HCT116 (cell line): ENCODE results near the gene ARHGAP8. TPM values are rescaled to one million over a fixed set of nuclear protein-coding genes. Genes with fewer than 3 reads are reported as not detected.

Source experiments
- ATAC-seq: fragments of 200-7000 bp; cut with Tn5 transposase; 2 replicates; pipeline ENCODE4 v1.9.1; 2020; ENCODE audit warnings: mild to moderate bottlenecking, moderate library complexity
- BruUV-seq: library from RNA; stranded (reverse); fragments of 400-500 nt; replicated peaks from 2 replicates; lab custom pipeline; 2021; lab: Mats Ljungman, UMichigan
- CTCF ChIA-PET: fragments of 300-600 bp; sonication (Branson Sonifier 250); formaldehyde crosslinking; loops from one replicate; lab custom pipeline; 2021; ENCODE audit warnings: antibody characterized with exemption; lab: Charles Lee
- POLR2A ChIA-PET: fragments of 300-600, 350-600 bp; sonication (Branson Sonifier 250); formaldehyde crosslinking; loops from one replicate; lab custom pipeline; 2021; ENCODE audit warnings: antibody characterized with exemption; lab: Charles Lee
- RAD21 ChIA-PET, 2 experiments: fragments of 300-600 bp; sonication (Branson Sonifier 250); formaldehyde crosslinking; loops; one replicate each; lab custom pipeline; 2023; ENCODE audit warnings: low total read pairs in 2 of 2; ENCODE audit not compliant: uncharacterized antibody in 2 of 2, unreplicated experiment in 2 of 2, low non-redundant PET in 1 of 2; lab: Charles Lee
- DNase-seq: peaks from one replicate; pipeline ENCODE4 v3.0.0-alpha.2; 2010; ENCODE audit warnings: low read depth, low spot score
- H2AFZ ChIP-seq: fragments of 200-600 bp; shearing (Covaris generic), sonication (generic); 2 replicates; pipeline ENCODE4 v1.6.1; 2017; ENCODE audit warnings: low read depth, mixed run types, mixed read lengths, antibody characterized with exemption, low read length; ENCODE audit not compliant: poor library complexity, severe bottlenecking
- H3K27ac ChIP-seq: 2 replicates; pipeline ENCODE4 v1.5.1; 2012; ENCODE audit warnings: low read depth, low read length
- H3K27me3 ChIP-seq: fragments of 200-600 bp; sonication (generic); 2 replicates; pipeline ENCODE4 v1.6.1; 2016; ENCODE audit warnings: mixed run types, low read length, mixed read lengths; ENCODE audit not compliant: insufficient read depth
- H3K36me3 ChIP-seq, 2 experiments: fragments of 200-500 bp in 1 of 2; fragments of 200-600 bp in 1 of 2; sonication (Bioruptor generic) in 1 of 2; sonication (generic) in 1 of 2; 2 replicates each; pipeline versions ENCODE4 v1.5.1 to v1.6.1; 2014 to 2016; ENCODE audit warnings: low read length in 2 of 2, inconsistent platforms in 1 of 2, mixed read lengths in 1 of 2, mixed run types in 1 of 2; ENCODE audit not compliant: insufficient read depth in 2 of 2, control insufficient read depth in 1 of 2
- H3K4me1 ChIP-seq, 2 experiments: fragments of 200-600 bp in 1 of 2; sonication (generic) in 1 of 2; 2 replicates each; pipeline versions ENCODE4 v1.5.1 to v1.6.1; 2012 to 2017; ENCODE audit warnings: low read length in 2 of 2, inconsistent platforms in 1 of 2, mild to moderate bottlenecking in 1 of 2, mixed read lengths in 1 of 2, mixed run types in 1 of 2, moderate library complexity in 1 of 2; ENCODE audit not compliant: insufficient read depth in 2 of 2, control insufficient read depth in 1 of 2
- H3K4me2 ChIP-seq: fragments of 200-600 bp; sonication (generic); 2 replicates; pipeline ENCODE4 v1.6.1; 2017; ENCODE audit warnings: mixed run types, low read length, mixed read lengths
- H3K4me3 ChIP-seq, 2 experiments: fragments of 200-600 bp in 1 of 2; sonication (generic) in 1 of 2; replicated peaks in 1 of 2; 2 replicates each; pipeline ENCODE4 v1.5.1; 2011 to 2016; ENCODE audit warnings: low read length in 2 of 2, control low read depth in 1 of 2, low read depth in 1 of 2, mild to moderate bottlenecking in 1 of 2, mixed read lengths in 1 of 2, mixed run types in 1 of 2
- H3K79me2 ChIP-seq: fragments of 200-600 bp; sonication (generic); 2 replicates; pipeline ENCODE4 v1.6.1; 2017; ENCODE audit warnings: mild to moderate bottlenecking, mixed run types, low read length, moderate library complexity, mixed read lengths; ENCODE audit not compliant: insufficient read depth
- H3K9ac ChIP-seq: fragments of 200-600 bp; sonication (generic); 2 replicates; pipeline ENCODE4 v1.6.1; 2016; ENCODE audit warnings: low read length, mixed read lengths
- H3K9me2 ChIP-seq: fragments of 200-600 bp; sonication (generic), shearing (Covaris generic); 2 replicates; pipeline ENCODE4 v1.6.1; 2017; ENCODE audit warnings: mixed run types, mild to moderate bottlenecking, moderate library complexity; ENCODE audit not compliant: insufficient read depth
- H3K9me3 ChIP-seq, 2 experiments: fragments of 200-500 bp in 1 of 2; fragments of 200-600 bp in 1 of 2; sonication (Bioruptor generic) in 1 of 2; sonication (generic) in 1 of 2; 2 replicates each; pipeline ENCODE4 v1.6.1; 2014 to 2017; ENCODE audit warnings: low read length in 2 of 2, mixed read lengths in 2 of 2, inconsistent platforms in 1 of 2, low read depth in 1 of 2, mild to moderate bottlenecking in 1 of 2, mixed run types in 1 of 2, moderate library complexity in 1 of 2; ENCODE audit not compliant: control insufficient read depth in 1 of 2, insufficient read depth in 1 of 2
- H4K20me1 ChIP-seq: fragments of 200-600 bp; sonication (generic), shearing (Covaris generic); 2 replicates; pipeline ENCODE4 v1.6.1; 2017; ENCODE audit warnings: mixed run types, mild to moderate bottlenecking, moderate library complexity; ENCODE audit not compliant: insufficient read depth
- CEBPB ChIP-seq: IDR thresholded peaks from 2 replicates; pipeline ENCODE4 v1.6.1; 2012; ENCODE audit warnings: low read depth
- EGR1 ChIP-seq: IDR thresholded peaks from 2 replicates; pipeline ENCODE4 v1.6.1; 2012; ENCODE audit warnings: low read depth
- EZH2phosphoT487 ChIP-seq: fragments of 200-600 bp; IDR thresholded peaks from 2 replicates; pipeline ENCODE4 v1.6.1; 2018; ENCODE audit warnings: antibody characterized with exemption, borderline replicate concordance
- POLR2A ChIP-seq: IDR thresholded peaks from 2 replicates; pipeline ENCODE4 v1.7.0; 2011; ENCODE audit warnings: borderline replicate concordance; ENCODE audit not compliant: insufficient read depth, insufficient read length; ENCODE audit errors: extremely low read depth
- REST ChIP-seq: IDR thresholded peaks from 2 replicates; pipeline ENCODE4 v1.6.1; 2012; ENCODE audit warnings: low read depth
- SRF ChIP-seq: IDR thresholded peaks from 2 replicates; pipeline ENCODE4 v1.6.1; 2012; ENCODE audit warnings: low read depth
- TCF7L2 ChIP-seq: IDR thresholded peaks from 2 replicates; pipeline ENCODE4 v1.7.0; 2011; ENCODE audit warnings: borderline replicate concordance, inconsistent platforms; ENCODE audit not compliant: insufficient read depth, insufficient read length; ENCODE audit errors: extremely low read depth
- intact Hi-C: fragments of 100-400 bp; cut with micrococcal nuclease; formaldehyde crosslinking; loops from 2 replicates; pipeline ENCODE4 v1.10.0; 2022
- total RNA-seq: library from RNA; stranded (reverse); gene quantifications from one replicate; pipeline ENCODE4 v1.2.1, GENCODE V29; 2021; ENCODE audit not compliant: unreplicated experiment

The ARHGAP8 gene
- total RNA-seq, 1 experiment from 2014 or later = 67.5 TPM

DNA sequence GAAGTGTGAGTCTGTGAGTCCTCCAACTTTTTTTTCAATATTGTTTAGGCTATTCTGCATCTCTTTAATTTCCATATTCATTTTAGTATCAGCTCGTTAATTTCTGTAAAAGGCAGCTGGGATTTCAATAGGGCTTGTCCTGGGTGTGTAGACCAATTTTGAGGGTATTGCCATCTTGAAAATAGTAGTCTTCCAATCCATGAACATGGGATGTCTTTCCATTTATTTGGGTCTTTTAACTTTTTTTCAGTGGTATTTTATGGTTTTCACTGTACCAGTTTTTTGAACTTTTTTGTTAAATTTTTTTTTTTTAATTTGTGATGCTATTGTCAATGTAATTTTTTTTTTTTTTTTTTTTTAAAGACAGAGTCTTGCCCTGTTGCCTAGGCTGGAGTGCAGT, 79.5 kb downstream of the ARHGAP8 start:
- Histone ChIP-seq H2AFZ (no peak overlapping the region), H3K4me1 (no peaks in the 10 kb centered on the region), H3K9ac (no peak overlapping the region), H3K4me3 (no peak overlapping the region), H3K9me2 (no peaks in the 10 kb centered on the region), H3K36me3 (peaks cover 6 to 37% of the 10 kb centered on the region in 2 experiments), H3K27me3 (no peaks in the 10 kb centered on the region), H4K20me1 (no peaks in the 10 kb centered on the region), H3K79me2 (no peaks in the 10 kb centered on the region; the same call in 1 of the 2 replicates), H3K9me3 (peaks cover 11 to 15% of the 10 kb centered on the region in 2 experiments; a peak in 3 of 4 replicates), H3K27ac (no peak overlapping the region), H3K4me2 (no peak overlapping the region)
- ATAC-seq (no peak), DNase-seq (no peak)
- RAD21 ChIA-PET = no interaction called here
- CTCF ChIA-PET = interaction anchor here (0.9 kb wide), 1 partner anchor 11 kb away, joined by 3 read pairs; no protein-coding TSS in a partner anchor
- intact Hi-C loops = no loop called here
- TF ChIP-seq EGR1 = no peak
- no TSS peak for BruUV-seq
- POLR2A ChIA-PET = no interaction called here

GRCh38 chr22:44834065-44834464, 81.7 kb downstream of the ARHGAP8 start:
- no peak for DNase-seq
- TF ChIP-seq TCF7L2 (no peak), CEBPB (no peak), REST (no peak), EZH2phosphoT487 (no peak), EGR1 (no peak), POLR2A (no peak), SRF (no peak)
- H2AFZ ChIP-seq = no peak overlapping the region
- ATAC-seq = no peak
- H4K20me1 ChIP-seq = no peaks in the 10 kb centered on the region
- CTCF ChIA-PET = no interaction called here
- no peaks in the 10 kb centered on the region; the same call in 1 of the 2 replicates for H3K79me2 ChIP-seq
- no TSS peak for BruUV-seq
- intact Hi-C loops = no loop called here
- no peak overlapping the region for H3K9ac ChIP-seq
- H3K4me2 ChIP-seq = no peak overlapping the region
- H3K27ac ChIP-seq = no peak overlapping the region
- RAD21 ChIA-PET = no interaction called here
- H3K4me1 ChIP-seq = no peaks in the 10 kb centered on the region
- H3K9me3 ChIP-seq = peaks cover 11 to 15% of the 10 kb centered on the region in 2 experiments; a peak in 3 of 4 replicates
- H3K4me3 ChIP-seq = no peak overlapping the region
- POLR2A ChIA-PET = no interaction called here
- no peaks in the 10 kb centered on the region for H3K27me3 ChIP-seq
- no peaks in the 10 kb centered on the region for H3K9me2 ChIP-seq
- H3K36me3 ChIP-seq = peaks cover 6 to 46% of the 10 kb centered on the region in 2 experiments
